ENCODE data around the gene DCTN3. TPM values are rescaled to one million over a fixed set of nuclear protein-coding genes. Genes with fewer than 3 reads are reported as not detected.
"Not testable (repeated sequence)": the region's sequence is repeated elsewhere in the genome, so short reads cannot be mapped to it uniquely, and the experiment has no call there.

DCTN3 gene
- total and polyA plus RNA-seq, 2 experiments from 2014 or later, result 130 to 148 TPM

DNA sequence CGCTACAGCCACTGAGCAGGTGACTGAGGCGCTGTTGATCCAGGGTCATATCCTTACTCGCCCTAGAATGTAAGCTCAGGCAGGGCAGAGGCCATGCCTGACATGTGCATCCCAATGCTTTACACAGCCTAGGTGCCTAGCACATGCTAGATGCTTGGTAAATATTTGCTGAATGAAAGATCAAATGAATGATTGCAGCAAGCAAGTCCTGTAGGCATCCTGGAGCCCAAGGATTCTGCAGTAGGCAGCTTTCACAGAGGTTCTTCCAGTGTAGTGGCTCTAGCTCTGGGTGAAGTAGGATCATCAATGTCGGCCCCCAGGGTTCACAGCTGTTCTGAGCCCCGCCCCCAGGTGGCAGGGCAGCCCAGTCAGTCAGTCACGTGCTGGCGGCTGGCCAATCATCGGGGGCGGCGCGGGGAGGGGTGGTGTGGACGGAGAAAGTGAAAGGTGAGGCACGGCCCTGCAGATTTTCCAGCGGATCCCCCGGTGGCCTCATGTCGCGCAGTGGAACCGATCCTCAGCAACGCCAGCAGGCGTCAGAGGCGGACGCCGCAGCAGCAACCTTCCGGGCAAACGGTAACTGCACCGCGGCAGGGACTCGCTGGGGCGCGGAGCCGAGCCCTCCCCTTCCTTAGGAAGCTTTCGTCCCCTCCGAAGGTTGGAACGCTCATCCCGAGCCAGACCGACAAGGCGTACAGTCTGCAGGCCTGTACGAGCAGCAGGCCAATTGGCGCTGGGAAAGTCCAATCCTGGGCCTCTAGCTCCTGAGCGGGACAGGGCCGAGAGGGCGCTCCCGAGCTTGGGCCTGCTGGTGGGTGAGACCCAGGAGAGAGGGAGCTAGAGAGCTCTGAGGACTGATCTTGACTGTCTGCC lies 26.2 kb upstream of the DCTN3 start, which contains the start of gene GALT:
Gene GALT, plus strand, starts transcription at position 465 of the 873 bp plus-strand sequence. Its CDS starts 30 bp downstream, at position 495.
- peak; percentile 89 for DNase-seq
- no peaks in the 10 kb centered on the region for H3K27me3 ChIP-seq (replicated peaks; ENCODE audit: insufficient read depth)
- peak within 1 kb of the TSS; percentile 80 for H3K4me2 ChIP-seq (ENCODE audit: unreplicated experiment)
- no peaks in the 10 kb centered on the region for H3K9me3 ChIP-seq (ENCODE audit: low read depth)
- peaks cover 16% of the 10 kb centered on the region for H3K4me1 ChIP-seq (ENCODE audit: insufficient read depth)
- 5% methylated on average over 32 to 43 of the region's 43 CpGs for WGBS, 2 experiments (ENCODE audit: low coverage in 1 of 2, low lambda C conversion rate in 2 of 2, missing lambda C conversion rate in 2 of 2)
- peaks cover 15% of the 10 kb centered on the region for H3K79me2 ChIP-seq (ENCODE audit: insufficient read depth)
- H4K20me1 ChIP-seq (ENCODE audit: insufficient read depth), result no peaks in the 10 kb centered on the region
- TF ChIP-seq EZH2 (IDR thresholded peaks at IDR 0.05; ENCODE audit: insufficient read depth, poor library complexity, severe bottlenecking), result no peak
- TF ChIP-seq EZH2phosphoT487 (IDR thresholded peaks at IDR 0.05; ENCODE audit: insufficient read depth, low read depth), result no peak
- H2AFZ ChIP-seq, result peak within 1 kb of the TSS; percentile 95
- peak within 1 kb of the TSS; percentile 85 for H3K9ac ChIP-seq
- H3K9me2 ChIP-seq (ENCODE audit: insufficient read depth), result no peaks in the 10 kb centered on the region
- peaks cover 13% of the 10 kb centered on the region; the same call in 1 of the 2 replicates for H3F3A ChIP-seq (ENCODE audit: insufficient read depth)
- peak within 1 kb of the TSS; percentile 74 for H3K27ac ChIP-seq
- H3K4me3 ChIP-seq, result peak within 1 kb of the TSS; percentile 78
- in situ Hi-C loops (cut with MboI), result no loop called here
- no peaks in the 10 kb centered on the region for H3K36me3 ChIP-seq (ENCODE audit: low read depth)

- Histone ChIP-seq H3K9me3 (ENCODE audit: low read depth) (no peaks in the 10 kb centered on the region), H3K27ac (no peak overlapping the region), H4K20me1 (ENCODE audit: insufficient read depth) (no peaks in the 10 kb centered on the region), H3K79me2 (ENCODE audit: insufficient read depth) (peaks cover 15% of the 10 kb centered on the region), H3K9me2 (ENCODE audit: insufficient read depth) (no peaks in the 10 kb centered on the region), H3K4me1 (ENCODE audit: insufficient read depth) (peaks cover 12% of the 10 kb centered on the region), H3K36me3 (ENCODE audit: low read depth) (no peaks in the 10 kb centered on the region), H3F3A (ENCODE audit: insufficient read depth) (0 out of 2 replicates have a peak, but pooled peaks cover 4% of the 10 kb centered on the region), H3K9ac (no peak overlapping the region), H3K4me2 (ENCODE audit: unreplicated experiment) (no peak overlapping the region), H2AFZ (no peak overlapping the region), H3K4me3 (no peak overlapping the region), H3K27me3 (replicated peaks; ENCODE audit: insufficient read depth) (no peaks in the 10 kb centered on the region)
- no peak for DNase-seq
- no peak for TF ChIP-seq EZH2 (IDR thresholded peaks at IDR 0.05; ENCODE audit: insufficient read depth, poor library complexity, severe bottlenecking)
- in situ Hi-C loops (cut with MboI), result no loop called here
Observed at GRCh38 chr9:34644766-34645314, 24.5 kb upstream of the DCTN3 start.

DNA sequence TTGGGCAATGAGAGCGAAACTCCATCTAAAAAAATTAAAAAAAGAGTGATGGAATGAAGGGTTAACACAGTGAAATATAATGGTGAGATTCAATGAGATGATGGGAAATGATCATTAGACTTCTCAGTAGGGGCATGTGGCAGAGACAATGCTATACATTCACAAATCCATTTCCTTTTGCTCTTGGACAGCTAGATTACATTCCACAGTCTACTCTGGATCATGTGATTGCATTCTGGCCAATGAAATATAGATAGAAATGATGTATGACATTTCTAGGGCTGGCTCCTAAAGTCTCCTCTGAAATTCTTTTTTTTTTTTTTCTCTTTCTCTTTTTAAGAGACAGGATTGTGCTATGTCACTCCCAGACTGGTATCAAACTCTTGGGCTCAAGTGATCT lies 22.4 kb upstream of the DCTN3 start:
- H3K27ac ChIP-seq, result no peak overlapping the region
- in situ Hi-C loops (cut with MboI), result no loop called here
- no peak overlapping the region for H2AFZ ChIP-seq
- H4K20me1 ChIP-seq (ENCODE audit: insufficient read depth), result no peaks in the 10 kb centered on the region
- H3K4me1 ChIP-seq (ENCODE audit: insufficient read depth), result peaks cover 13% of the 10 kb centered on the region
- H3K4me2 ChIP-seq (ENCODE audit: unreplicated experiment), result no peak overlapping the region
- no peaks in the 10 kb centered on the region for H3K9me2 ChIP-seq (ENCODE audit: insufficient read depth)
- no peak overlapping the region for H3K4me3 ChIP-seq
- WGBS, 2 experiments (ENCODE audit: low coverage in 1 of 2, low lambda C conversion rate in 2 of 2, missing lambda C conversion rate in 2 of 2), result 94% methylated on average over 1 of the region's 1 CpG
- peaks cover 7% of the 10 kb centered on the region for H3K79me2 ChIP-seq (ENCODE audit: insufficient read depth)
- no peaks in the 10 kb centered on the region for H3K36me3 ChIP-seq (ENCODE audit: low read depth)
- no peak for TF ChIP-seq EZH2phosphoT487 (IDR thresholded peaks at IDR 0.05; ENCODE audit: insufficient read depth, low read depth)
- H3F3A ChIP-seq (ENCODE audit: insufficient read depth), result 0 out of 2 replicates have a peak, but pooled peaks cover 4% of the 10 kb centered on the region
- DNase-seq, result no peak
- H3K27me3 ChIP-seq (replicated peaks; ENCODE audit: insufficient read depth), result no peaks in the 10 kb centered on the region
- H3K9ac ChIP-seq, result no peak overlapping the region
- no peaks in the 10 kb centered on the region for H3K9me3 ChIP-seq (ENCODE audit: low read depth)

DNA sequence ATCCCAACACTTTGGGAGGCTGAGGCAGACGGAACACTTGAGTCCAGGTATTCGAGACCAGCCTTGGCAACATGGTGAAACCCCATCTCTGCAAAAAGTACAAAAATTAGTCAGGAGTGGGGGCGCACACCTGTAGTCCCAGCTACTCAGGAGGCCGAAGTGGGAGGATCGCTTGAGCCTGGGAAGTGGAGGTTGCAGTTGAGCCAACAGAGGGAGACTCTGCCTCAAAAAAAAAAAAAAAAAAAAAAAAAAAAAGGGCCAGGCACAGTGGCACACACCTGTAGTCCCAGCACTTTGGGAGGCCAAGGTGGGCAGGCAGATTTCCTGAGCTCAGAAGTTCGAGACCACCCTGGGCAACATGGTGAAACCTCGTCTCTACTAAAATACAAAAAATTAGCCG lies 19.0 kb upstream of the DCTN3 start:
- H3K9ac ChIP-seq; H3K36me3 ChIP-seq (ENCODE audit: low read depth); H3K4me3 ChIP-seq; H3K27me3 ChIP-seq (replicated peaks; ENCODE audit: insufficient read depth); H2AFZ ChIP-seq; in situ Hi-C loops (cut with MboI); H3K9me3 ChIP-seq (ENCODE audit: low read depth); DNase-seq; H3F3A ChIP-seq (ENCODE audit: insufficient read depth); H3K27ac ChIP-seq; H3K4me1 ChIP-seq (ENCODE audit: insufficient read depth); H4K20me1 ChIP-seq (ENCODE audit: insufficient read depth); H3K9me2 ChIP-seq (ENCODE audit: insufficient read depth); H3K4me2 ChIP-seq (ENCODE audit: unreplicated experiment): not testable (repeated sequence)
- H3K79me2 ChIP-seq (ENCODE audit: insufficient read depth), result peaks cover 23% of the 10 kb centered on the region
- WGBS, 2 experiments (ENCODE audit: low coverage in 1 of 2, low lambda C conversion rate in 2 of 2, missing lambda C conversion rate in 2 of 2), result 95 to 98% methylated on average over 8 of the region's 8 CpGs

Data from GM23248 (cell line).